IPS-NIHi11 (cell line): Measurements from ENCODE around the gene INSM2.

Experiments
- DNase-seq: peaks from one replicate; pipeline ENCODE4 v3.0.0; 2012; ENCODE audit warnings: mixed read lengths, low spot score

Gene INSM2

GRCh38 chr14:35533357-35534207 lies at the start of gene INSM2:
INSM2 (plus strand) TSS chr14:35534164; CDS start chr14:35534253, 89 bp downstream.
- DNase-seq: peak; percentile 91

DNA sequence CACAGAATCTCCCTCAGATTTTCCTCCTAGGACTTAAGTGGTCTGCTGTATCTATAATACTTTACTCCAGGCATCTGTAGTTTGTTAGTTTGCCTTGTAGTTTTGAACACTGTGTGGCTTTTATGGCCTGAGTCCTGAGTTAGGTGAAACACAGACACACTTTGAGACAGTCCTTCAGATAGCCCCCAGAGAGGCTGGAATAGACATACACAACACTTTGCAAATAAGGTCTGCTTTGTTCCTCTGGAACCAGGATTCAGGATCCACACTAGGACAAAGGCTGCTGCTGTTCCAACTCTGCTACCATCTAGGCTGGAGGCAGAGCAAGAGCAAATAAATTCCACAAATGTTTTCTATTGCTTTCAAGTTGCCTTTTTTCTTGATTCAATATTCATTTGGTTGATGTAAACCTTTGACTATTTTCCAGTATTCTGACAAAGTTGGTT lies 41.4 kb upstream of the INSM2 start:
- DNase-seq: no peak

DNA sequence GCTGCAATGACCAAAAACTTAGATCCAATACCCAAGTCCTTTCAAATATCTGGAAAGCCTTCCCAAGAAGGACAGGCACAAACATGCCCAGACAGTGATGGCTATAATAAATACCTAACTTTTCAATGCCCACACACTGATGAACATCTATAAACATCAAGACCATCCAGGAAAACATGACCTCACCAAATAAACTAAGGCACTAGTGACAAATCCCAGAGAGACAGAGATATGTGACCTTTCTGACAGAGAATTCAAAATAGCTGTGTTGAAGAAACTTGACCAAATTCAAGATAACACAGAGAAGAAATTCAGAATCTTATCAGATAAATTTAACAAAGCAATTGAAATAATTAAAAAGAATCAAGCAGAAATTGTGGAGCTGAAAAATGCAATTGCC lies 38.7 kb upstream of the INSM2 start:
- DNase-seq: no peak

GRCh38 chr14:35499180-35499579 lies 34.8 kb upstream of the INSM2 start:
- DNase-seq: no peak

- no peak for DNase-seq
These were observed 30.3 kb upstream of the INSM2 start for GRCh38 chr14:35503646-35504045.

- DNase-seq: no peak
These were observed 29.7 kb upstream of the INSM2 start for GRCh38 chr14:35504260-35504659.

DNA sequence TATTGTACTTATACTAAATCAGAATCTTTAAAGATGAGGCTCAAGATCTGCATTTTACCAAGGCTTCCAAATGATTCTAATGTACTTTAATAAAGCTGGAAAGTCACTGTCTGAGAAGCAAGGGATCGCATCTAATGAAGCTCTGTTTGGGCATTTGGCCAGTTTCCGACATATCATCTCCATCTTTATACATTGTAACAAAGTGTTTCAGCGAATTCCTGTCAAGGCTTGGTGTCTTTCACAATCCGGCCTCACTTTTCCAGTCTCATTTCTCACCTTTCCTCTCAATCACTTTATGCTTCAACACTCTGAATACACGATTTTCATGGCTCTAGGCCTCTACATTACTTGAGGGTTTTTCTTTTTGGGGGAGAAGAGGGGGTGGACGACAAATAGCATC lies 27.5 kb upstream of the INSM2 start:
- no peak for DNase-seq

DNA sequence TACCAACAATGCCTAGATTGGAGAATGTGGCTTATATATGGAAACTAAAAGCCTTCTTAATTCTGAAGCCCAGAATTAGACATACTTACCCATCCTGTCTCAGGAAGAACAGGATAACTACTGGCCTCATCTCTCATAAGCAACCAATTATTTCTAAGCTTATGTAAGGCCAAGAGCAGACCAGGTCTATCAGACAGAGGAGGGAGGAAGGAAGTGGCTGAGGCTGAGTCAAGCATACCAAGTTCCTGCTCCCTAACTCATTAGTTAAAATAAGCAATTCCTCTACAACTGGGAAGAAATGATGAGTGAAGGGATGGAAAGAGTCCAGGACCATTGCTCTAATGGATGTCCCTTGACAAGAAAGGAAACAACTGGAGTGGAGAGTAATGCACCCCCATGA lies 27.0 kb upstream of the INSM2 start:
- DNase-seq: no peak

GRCh38 chr14:35509846-35510245 lies 24.1 kb upstream of the INSM2 start:
- DNase-seq: no peak

GRCh38 chr14:35512765-35513164 lies 21.2 kb upstream of the INSM2 start:
- no peak for DNase-seq

DNA sequence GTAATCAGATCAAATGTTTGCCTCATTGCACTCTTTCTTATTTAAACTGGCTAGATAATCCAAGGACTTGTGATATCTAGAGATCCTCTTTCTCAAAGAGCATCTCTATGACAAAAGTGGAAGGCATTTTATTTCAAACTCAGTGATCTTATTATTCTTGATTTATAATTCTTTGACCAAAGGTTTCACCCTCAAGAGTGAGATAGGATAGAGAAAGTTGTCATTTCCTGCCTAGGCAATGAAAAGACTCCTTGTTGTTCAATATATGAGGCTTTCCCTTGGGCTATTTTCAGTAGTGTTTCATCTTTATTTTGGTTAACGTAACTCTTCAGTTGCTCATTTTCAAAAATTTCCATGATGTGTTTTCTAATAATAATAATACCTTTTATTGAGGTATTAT lies 18.0 kb upstream of the INSM2 start:
- DNase-seq: no peak

- DNase-seq: no peak
These were observed 14.0 kb upstream of the INSM2 start for GRCh38 chr14:35519986-35520385.

- no peak for DNase-seq
These were observed 8.3 kb upstream of the INSM2 start for GRCh38 chr14:35525695-35526094.

DNA sequence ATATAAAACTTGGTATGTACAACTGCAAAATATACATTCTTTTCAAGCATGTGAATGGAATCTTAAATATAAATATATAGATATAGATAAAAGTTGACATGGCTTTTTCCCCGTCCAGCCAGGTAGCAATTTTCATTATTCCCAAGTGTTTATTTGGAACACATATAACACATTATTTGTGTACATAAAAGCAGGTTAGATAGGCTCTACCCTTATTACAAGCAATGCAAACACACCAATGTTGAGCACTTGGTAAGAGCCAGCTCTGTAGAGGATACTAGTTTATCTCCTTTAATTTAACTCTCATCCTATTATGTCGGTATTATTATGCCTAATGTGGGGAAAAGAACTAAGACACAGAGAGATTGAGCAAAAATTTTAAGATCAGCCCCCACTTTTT lies 7.0 kb upstream of the INSM2 start:
- no peak for DNase-seq

DNA sequence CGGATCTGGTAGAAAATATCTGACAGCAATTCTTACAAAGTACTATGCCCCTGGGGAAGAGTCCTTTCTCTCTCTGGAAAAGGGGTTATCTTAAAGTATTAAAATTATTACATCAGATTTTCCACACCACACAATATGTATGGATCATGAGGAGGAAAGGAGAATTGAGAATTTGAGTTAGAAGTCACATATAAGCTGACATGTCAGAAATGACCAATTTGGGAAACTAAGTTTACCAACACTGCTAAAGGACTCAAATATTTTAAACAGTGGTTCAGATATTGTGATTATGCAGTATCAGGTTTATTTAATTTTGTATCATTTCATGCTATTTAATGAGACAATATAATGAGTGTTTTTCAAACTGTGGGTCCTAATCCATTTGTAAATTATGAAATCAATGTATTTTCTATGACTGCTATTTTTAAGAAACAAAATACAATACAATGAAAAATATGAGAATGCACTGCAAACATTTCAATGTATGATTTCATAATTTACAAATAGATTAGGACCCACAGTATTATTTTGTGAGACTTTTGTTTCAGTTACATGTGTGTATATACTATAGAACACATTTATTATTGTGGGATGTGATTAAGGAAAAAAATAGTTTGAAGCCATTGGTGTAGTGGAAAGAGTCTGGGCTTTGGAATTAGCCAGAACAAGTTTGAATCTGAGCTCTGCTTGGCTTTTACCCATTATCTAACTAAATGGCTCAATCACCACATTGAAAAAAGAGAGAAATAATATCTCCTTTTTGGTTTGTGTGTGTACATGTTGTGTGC lies 1.8 kb upstream of the INSM2 start:
- no peak for DNase-seq

DNA sequence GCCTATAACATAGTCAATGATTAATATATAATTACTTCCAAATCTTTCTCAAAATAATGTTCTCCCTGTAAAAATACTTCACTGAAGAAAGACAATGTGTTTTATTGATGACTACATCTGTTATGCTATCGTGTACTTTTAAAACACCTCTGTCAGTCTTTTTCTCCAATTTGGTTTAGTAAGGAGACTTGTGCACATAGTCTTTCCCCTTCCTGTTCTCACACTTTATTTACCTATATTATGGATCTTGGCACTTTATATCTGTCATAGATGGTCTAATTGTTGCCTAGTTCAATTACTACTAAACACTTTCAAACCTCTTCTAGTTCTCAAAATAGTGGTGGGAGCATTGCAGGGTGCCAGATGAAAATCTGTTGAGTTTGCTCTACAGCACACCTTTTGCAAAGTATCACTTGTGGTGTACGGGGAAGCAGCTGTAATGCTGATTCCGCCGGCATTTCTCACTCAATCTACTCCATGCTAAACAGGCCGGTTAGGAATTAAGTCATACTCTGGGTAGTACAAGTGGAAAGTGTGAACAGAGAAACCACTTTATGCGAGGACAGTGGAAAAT lies 1.1 kb upstream of the INSM2 start:
- no peak for DNase-seq

- peak; percentile 4 for DNase-seq
These were observed 376 bp downstream of the INSM2 start for GRCh38 chr14:35534208-35534872.

GRCh38 chr14:35534873-35535482 lies 1.0 kb downstream of the INSM2 start:
- peak; percentile 89 for DNase-seq

DNA sequence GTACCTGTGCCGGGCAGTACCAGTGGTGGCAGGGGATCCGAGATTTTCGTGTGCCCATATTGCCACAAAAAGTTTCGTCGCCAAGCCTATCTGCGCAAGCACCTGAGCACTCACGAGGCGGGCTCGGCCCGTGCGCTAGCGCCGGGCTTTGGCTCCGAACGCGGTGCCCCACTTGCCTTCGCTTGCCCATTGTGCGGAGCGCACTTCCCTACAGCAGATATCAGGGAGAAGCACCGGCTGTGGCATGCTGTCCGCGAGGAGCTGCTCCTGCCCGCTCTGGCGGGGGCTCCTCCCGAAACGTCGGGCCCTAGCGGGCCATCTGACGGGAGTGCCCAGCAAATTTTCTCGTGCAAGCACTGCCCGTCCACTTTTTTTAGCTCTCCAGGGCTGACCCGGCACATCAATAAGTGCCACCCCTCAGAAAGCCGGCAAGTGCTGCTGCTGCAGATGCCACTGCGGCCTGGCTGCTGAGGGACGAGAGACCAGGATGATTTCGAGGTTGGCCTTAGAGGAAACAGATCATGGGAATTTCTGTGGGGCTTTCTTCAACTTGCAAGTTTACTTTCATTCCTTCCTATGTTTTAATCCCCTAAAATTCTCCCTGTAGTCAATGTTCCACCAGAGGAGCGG lies 1.6 kb downstream of the INSM2 start:
- DNase-seq: no peak

DNA sequence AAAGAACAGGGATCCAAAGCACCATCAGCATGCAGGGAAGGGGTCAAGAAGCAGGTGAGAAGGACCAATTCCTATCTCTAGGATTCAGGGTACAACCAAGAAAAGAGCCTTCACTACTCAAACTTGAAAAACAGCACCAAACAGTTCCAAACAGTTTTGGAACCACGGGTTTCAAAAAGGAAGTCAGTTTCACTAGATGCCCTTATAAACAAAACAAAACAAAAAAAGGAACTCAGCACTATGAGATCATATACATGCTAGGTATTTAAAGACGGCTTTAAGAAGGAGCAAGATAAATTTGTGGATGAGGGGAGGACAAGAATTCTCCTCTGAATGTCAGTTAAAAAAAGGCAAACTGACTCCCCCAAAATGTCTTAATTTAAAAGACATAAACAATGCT lies 6.0 kb downstream of the INSM2 start:
- DNase-seq: no peak

- no peak for DNase-seq
These were observed 9.0 kb downstream of the INSM2 start for GRCh38 chr14:35543006-35543405.
